ENCODE measurements around the gene UBE2Q1. TPM values are rescaled to one million over a fixed set of nuclear protein-coding genes. Genes with fewer than 3 reads are reported as not detected.
A peak's percentile ranks its signal among the peaks of the same experiment; 100 is the strongest.

UBE2Q1 gene
- total and polyA plus RNA-seq, 2 donors from 2014 or later = 72.3 to 77.6 TPM

GRCh38 chr1:154559466-154560044, 1.1 kb upstream of the UBE2Q1 start:
- intact Hi-C loops (cut with DNase I) = no loop called here
- peak; percentile 98 for TF ChIP-seq CTCF (IDR thresholded peaks at IDR 0.05; ENCODE audit: borderline replicate concordance, extremely low read depth, insufficient read depth)
- no peak for FAIRE-seq

GRCh38 chr1:154558720-154559465, 431 bp upstream of the UBE2Q1 start:
- peaks cover 4 to 21% (median 13%) of the 10 kb centered on the region in 3 donors for H3K4me1 ChIP-seq (ENCODE audit: control insufficient read depth in 2 of 3, insufficient read depth in 2 of 3, low read depth in 1 of 3, low read length in 3 of 3)
- no peaks in the 10 kb centered on the region for H3K27me3 ChIP-seq (ENCODE audit: control insufficient read depth, insufficient read depth, low read length)
- intact Hi-C loops (cut with DNase I) = no loop called here
- no peaks in the 10 kb centered on the region for H3K9me3 ChIP-seq (ENCODE audit: control insufficient read depth in 2 of 3, insufficient read depth in 1 of 3, low read length in 3 of 3)
- no peak for TF ChIP-seq CTCF (IDR thresholded peaks at IDR 0.05; ENCODE audit: borderline replicate concordance, extremely low read depth, insufficient read depth)
- peaks cover 2 to 23% (median 13%) of the 10 kb centered on the region in 3 donors for H3K36me3 ChIP-seq (ENCODE audit: control insufficient read depth in 2 of 3, insufficient read depth in 3 of 3, low read length in 3 of 3)
- DNase-seq = peak; percentile 99 to 100 (median 99)
- FAIRE-seq = no peak
- peak overlapping the region; percentile 48 to 95 (median 95) for H3K9ac ChIP-seq (ENCODE audit: low read length in 3 of 3)
- H3K4me3 ChIP-seq (ENCODE audit: low read length in 3 of 3) = peak overlapping the region; percentile 74 to 96 (median 88)
- H3K27ac ChIP-seq (ENCODE audit: low read depth in 2 of 2, low read length in 2 of 2) = peak overlapping the region; percentile 93 to 96

More at GRCh38 chr1:154559466-154560044, 1.1 kb upstream of the UBE2Q1 start:
- Histone ChIP-seq H3K27ac (ENCODE audit: low read depth in 2 of 2, low read length in 2 of 2) (peak overlapping the region; percentile 93 to 96), H3K4me1 (ENCODE audit: control insufficient read depth in 2 of 3, insufficient read depth in 2 of 3, low read depth in 1 of 3, low read length in 3 of 3) (peaks cover 4 to 21% (median 13%) of the 10 kb centered on the region in 3 donors), H3K36me3 (ENCODE audit: control insufficient read depth in 2 of 3, insufficient read depth in 3 of 3, low read length in 3 of 3) (peaks cover 0 to 16% (median 9%) of the 10 kb centered on the region in 3 donors), H3K9me3 (ENCODE audit: control insufficient read depth in 2 of 3, insufficient read depth in 1 of 3, low read length in 3 of 3) (no peaks in the 10 kb centered on the region), H3K9ac (ENCODE audit: low read length in 3 of 3) (peak overlapping the region; percentile 48 to 95 (median 95)), H3K27me3 (ENCODE audit: control insufficient read depth, insufficient read depth, low read length) (no peaks in the 10 kb centered on the region), H3K4me3 (ENCODE audit: low read length in 3 of 3) (peak overlapping the region; percentile 74 to 96 (median 88))
- peak; percentile 90 to 96 (median 94) for DNase-seq

- no peak for FAIRE-seq
- Histone ChIP-seq H3K4me3 (ENCODE audit: low read length in 3 of 3) (peak overlapping the region; percentile 73 to 83 (median 82)), H3K36me3 (ENCODE audit: control insufficient read depth in 2 of 3, insufficient read depth in 3 of 3, low read length in 3 of 3) (peaks cover 7 to 38% (median 28%) of the 10 kb centered on the region in 3 donors), H3K9ac (ENCODE audit: low read length in 3 of 3) (peak overlapping the region; percentile 56 to 90 (median 66)), H3K4me1 (ENCODE audit: control insufficient read depth in 2 of 3, insufficient read depth in 2 of 3, low read depth in 1 of 3, low read length in 3 of 3) (peaks cover 4 to 21% (median 13%) of the 10 kb centered on the region in 3 donors), H3K27ac (ENCODE audit: low read depth in 2 of 2, low read length in 2 of 2) (peak overlapping the region; percentile 20 to 43), H3K9me3 (ENCODE audit: control insufficient read depth in 2 of 3, insufficient read depth in 1 of 3, low read length in 3 of 3) (no peaks in the 10 kb centered on the region), H3K27me3 (ENCODE audit: control insufficient read depth, insufficient read depth, low read length) (no peaks in the 10 kb centered on the region)
- TF ChIP-seq CTCF (IDR thresholded peaks at IDR 0.05; ENCODE audit: borderline replicate concordance, extremely low read depth, insufficient read depth) = no peak
- intact Hi-C loops (cut with DNase I) = no loop called here
- no peak for DNase-seq
Measured at GRCh38 chr1:154557248-154557938, 1.1 kb downstream of the UBE2Q1 start.

Data from kidney (tissue), 14 donors.